ENCODE data around the gene ASXL2.

Gene ASXL2

GRCh38 chr2:25700221-25700660 lies 178.0 kb downstream of the ASXL2 start:
- Histone ChIP-seq H3K4me3 (IDR thresholded peaks at IDR 0.05; ENCODE audit: insufficient read depth, low read depth, low read length) (no peak overlapping the region), H3K4me1 (ENCODE audit: low read depth, poor library complexity, severe bottlenecking) (no peaks in the 10 kb centered on the region)

GRCh38 chr2:25699216-25699615 lies 179.1 kb downstream of the ASXL2 start:
- no peak overlapping the region for H3K4me3 ChIP-seq (IDR thresholded peaks at IDR 0.05; ENCODE audit: insufficient read depth, low read depth, low read length)
- H2AFZ ChIP-seq (ENCODE audit: low read depth) = no peak overlapping the region
- H3K79me2 ChIP-seq (ENCODE audit: insufficient read depth, low read depth) = no peaks in the 10 kb centered on the region
- H3K36me3 ChIP-seq (ENCODE audit: insufficient read depth) = no peaks in the 10 kb centered on the region
- H3K4me2 ChIP-seq = no peak overlapping the region
- no peak overlapping the region for H3K27ac ChIP-seq
- H4K20me1 ChIP-seq (ENCODE audit: insufficient read depth) = no peaks in the 10 kb centered on the region
- H3K27me3 ChIP-seq (ENCODE audit: insufficient read depth, low read depth) = no peaks in the 10 kb centered on the region
- no peaks in the 10 kb centered on the region for H3K4me1 ChIP-seq (ENCODE audit: low read depth, poor library complexity, severe bottlenecking)
- TF ChIP-seq CTCF (conservative IDR thresholded peaks at IDR 0.05; ENCODE audit: low read depth, low read length) = no peak
- no peak overlapping the region for H3K9ac ChIP-seq

More at GRCh38 chr2:25700221-25700660, 178.0 kb downstream of the ASXL2 start:
- Histone ChIP-seq H3K27me3 (ENCODE audit: insufficient read depth, low read depth) (no peaks in the 10 kb centered on the region), H3K79me2 (ENCODE audit: insufficient read depth, low read depth) (no peaks in the 10 kb centered on the region), H3K4me2 (no peak overlapping the region), H3K9ac (no peak overlapping the region), H3K27ac (no peak overlapping the region), H2AFZ (ENCODE audit: low read depth) (no peak overlapping the region), H3K36me3 (ENCODE audit: insufficient read depth) (no peaks in the 10 kb centered on the region), H4K20me1 (ENCODE audit: insufficient read depth) (no peaks in the 10 kb centered on the region)
- peak; percentile 76 for TF ChIP-seq CTCF (conservative IDR thresholded peaks at IDR 0.05; ENCODE audit: low read depth, low read length)

GRCh38 chr2:25698752-25699151 lies 179.5 kb downstream of the ASXL2 start:
- H3K27me3 ChIP-seq (ENCODE audit: insufficient read depth, low read depth) = no peaks in the 10 kb centered on the region
- no peak overlapping the region for H3K9ac ChIP-seq
- no peak overlapping the region for H2AFZ ChIP-seq (ENCODE audit: low read depth)
- no peak overlapping the region for H3K4me3 ChIP-seq (IDR thresholded peaks at IDR 0.05; ENCODE audit: insufficient read depth, low read depth, low read length)
- no peaks in the 10 kb centered on the region for H3K36me3 ChIP-seq (ENCODE audit: insufficient read depth)
- H4K20me1 ChIP-seq (ENCODE audit: insufficient read depth) = no peaks in the 10 kb centered on the region
- no peak for TF ChIP-seq CTCF (conservative IDR thresholded peaks at IDR 0.05; ENCODE audit: low read depth, low read length)
- no peaks in the 10 kb centered on the region for H3K4me1 ChIP-seq (ENCODE audit: low read depth, poor library complexity, severe bottlenecking)
- no peak overlapping the region for H3K4me2 ChIP-seq
- H3K27ac ChIP-seq = no peak overlapping the region
- no peaks in the 10 kb centered on the region for H3K79me2 ChIP-seq (ENCODE audit: insufficient read depth, low read depth)

GRCh38 chr2:25697559-25698341 lies 180.5 kb downstream of the ASXL2 start:
- H3K36me3 ChIP-seq (ENCODE audit: insufficient read depth) = no peaks in the 10 kb centered on the region
- no peaks in the 10 kb centered on the region for H4K20me1 ChIP-seq (ENCODE audit: insufficient read depth)
- no peak overlapping the region for H3K4me3 ChIP-seq (IDR thresholded peaks at IDR 0.05; ENCODE audit: insufficient read depth, low read depth, low read length)
- no peak overlapping the region for H3K27ac ChIP-seq
- H3K9ac ChIP-seq = no peak overlapping the region
- H3K4me1 ChIP-seq (ENCODE audit: low read depth, poor library complexity, severe bottlenecking) = no peaks in the 10 kb centered on the region
- H3K27me3 ChIP-seq (ENCODE audit: insufficient read depth, low read depth) = no peaks in the 10 kb centered on the region
- H2AFZ ChIP-seq (ENCODE audit: low read depth) = no peak overlapping the region
- H3K4me2 ChIP-seq = no peak overlapping the region
- H3K79me2 ChIP-seq (ENCODE audit: insufficient read depth, low read depth) = no peaks in the 10 kb centered on the region
- no peak for TF ChIP-seq CTCF (conservative IDR thresholded peaks at IDR 0.05; ENCODE audit: low read depth, low read length)
